Fibroblast of mammary gland (primary cell): Measurements from ENCODE around the gene PLCB4.

Experiments
- DNase-seq: peaks from one replicate; pipeline ENCODE4 v3.0.0-alpha.2; 2010; ENCODE audit warnings: low read depth
- H3K4me3 ChIP-seq: 2 replicates; pipeline ENCODE4 v1.5.1; 2011; ENCODE audit warnings: low read depth, mild to moderate bottlenecking, low read length, moderate library complexity; ENCODE audit not compliant: control insufficient read depth
- CTCF ChIP-seq: conservative IDR thresholded peaks from 2 replicates; pipeline ENCODE4 v1.5.1; 2011; ENCODE audit warnings: low read depth, low read length, inconsistent platforms; ENCODE audit not compliant: control insufficient read depth, insufficient read depth

The PLCB4 gene

DNA sequence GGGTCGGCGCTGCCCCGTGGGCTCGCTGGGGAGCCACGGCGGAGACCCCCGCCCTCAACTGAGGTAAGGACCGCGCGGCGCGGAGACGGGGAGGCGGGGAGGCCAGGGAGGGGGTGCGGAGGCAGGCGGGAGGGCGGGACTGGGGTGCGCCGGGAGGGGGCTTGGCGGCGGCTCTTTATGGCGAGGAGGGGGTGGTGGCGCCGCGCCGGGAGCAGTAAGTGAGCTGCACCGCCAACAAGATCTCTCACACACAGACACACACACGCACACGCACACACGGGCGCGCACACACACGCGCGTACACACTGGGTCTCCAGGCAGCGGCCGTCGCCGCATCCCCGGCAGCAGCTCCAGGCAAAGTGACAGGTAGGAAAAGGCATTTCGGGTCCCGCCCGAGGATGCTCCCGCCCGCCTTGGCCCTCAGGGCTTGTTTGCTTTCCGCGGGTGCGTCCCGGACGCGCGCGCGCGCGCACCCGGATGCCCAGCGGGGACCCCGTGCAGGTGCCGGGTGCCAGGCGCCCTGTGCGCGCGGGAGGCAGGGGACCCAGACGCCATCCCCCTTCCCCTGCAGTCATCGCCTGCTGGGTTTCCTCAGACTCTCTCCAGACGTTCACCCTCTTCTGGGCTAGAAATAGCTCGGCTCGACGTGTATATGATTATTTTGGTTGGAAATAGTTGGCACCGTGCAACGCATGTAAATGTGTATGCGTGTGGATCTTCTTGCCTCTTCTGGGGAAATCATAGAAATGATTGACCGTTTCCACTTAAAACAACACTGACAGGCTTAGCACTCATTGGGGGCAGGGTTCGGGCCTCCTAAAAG is at the start of gene PLCB4:
PLCB4 (plus strand) TSS at position 247 of the 823 bp plus-strand sequence. CDS start 238,728 bp downstream, outside the sequence.
- DNase-seq: peak; percentile 25
- TF ChIP-seq CTCF: no peak
- peak within 1 kb of the TSS; percentile 72 for H3K4me3 ChIP-seq

DNA sequence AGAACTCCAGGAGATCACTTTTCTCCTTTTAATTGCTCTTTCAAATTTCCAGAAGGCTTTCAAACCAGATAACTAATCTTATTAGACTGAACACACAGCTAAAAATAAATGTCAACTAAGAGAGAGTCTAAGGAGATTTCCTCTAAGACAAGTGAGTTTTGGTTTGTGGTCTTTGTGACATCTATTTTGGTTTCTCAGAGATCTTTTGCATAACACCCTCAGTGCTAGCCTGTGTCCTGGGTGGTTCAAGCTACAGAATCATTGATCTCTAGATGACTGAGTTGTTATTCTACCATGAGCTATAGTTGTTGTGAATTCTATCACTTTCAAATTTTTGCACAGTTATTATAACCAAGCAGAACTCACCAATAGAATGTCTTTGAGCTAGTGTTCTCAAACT is 49.1 kb upstream of the PLCB4 start:
- H3K4me3 ChIP-seq: no peak overlapping the region
- TF ChIP-seq CTCF: no peak
- DNase-seq: no peak

DNA sequence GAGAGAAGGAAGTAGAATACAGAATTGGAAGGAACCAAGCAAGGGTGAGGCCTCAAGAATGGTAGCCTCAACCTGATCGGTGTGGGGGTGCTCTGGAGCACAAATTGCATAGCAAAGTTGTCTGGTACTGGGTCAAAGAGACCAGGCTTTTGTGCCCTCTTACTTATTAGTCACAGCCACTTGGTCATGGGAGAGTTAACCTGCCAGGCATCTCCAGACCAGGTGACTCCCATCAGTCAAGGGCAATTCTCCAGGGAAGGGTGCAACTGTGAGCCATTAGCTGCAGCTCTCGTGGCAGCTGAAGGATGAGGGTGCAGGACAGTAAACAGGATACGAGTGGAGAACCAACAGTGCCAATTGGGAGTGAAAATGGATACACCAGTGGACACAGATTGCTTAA is 47.7 kb upstream of the PLCB4 start:
- no peak overlapping the region for H3K4me3 ChIP-seq
- no peak for DNase-seq
- TF ChIP-seq CTCF: no peak

GRCh38 chr20:9021699-9022098 is 47.2 kb upstream of the PLCB4 start:
- no peak overlapping the region for H3K4me3 ChIP-seq
- DNase-seq: no peak
- no peak for TF ChIP-seq CTCF

GRCh38 chr20:9022376-9022775 is 46.5 kb upstream of the PLCB4 start:
- DNase-seq: no peak
- TF ChIP-seq CTCF: no peak
- H3K4me3 ChIP-seq: no peak overlapping the region

DNA sequence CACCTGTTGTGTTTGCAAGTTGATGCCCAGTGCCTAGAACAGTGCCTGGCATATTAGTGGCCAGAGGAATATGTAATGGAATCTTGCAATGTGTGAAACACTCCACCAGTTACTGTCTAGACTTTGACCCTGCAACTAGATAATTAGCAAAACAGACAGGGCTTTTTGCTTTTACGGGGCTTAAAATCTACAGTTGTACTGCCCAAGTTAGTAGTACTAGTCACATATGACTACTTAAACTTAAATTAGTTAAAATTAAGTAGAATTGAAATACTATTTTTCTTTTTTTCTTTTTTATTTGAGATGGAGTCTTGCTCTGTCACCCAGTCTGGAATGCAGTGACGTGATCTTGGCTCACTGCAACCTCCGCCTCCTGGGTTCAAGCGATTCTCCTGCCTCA is 44.3 kb upstream of the PLCB4 start:
- H3K4me3 ChIP-seq: no peak overlapping the region
- no peak for TF ChIP-seq CTCF
- DNase-seq: no peak
